Middle frontal gyrus (tissue), 1 donor: Measurements from ENCODE around the gene RPS24.

Source experiments
- DNase-seq: peaks from one replicate; pipeline ENCODE4 v3.0.0-alpha.2; 2015; ENCODE audit warnings: low spot score; ENCODE audit errors: extremely low spot score

The RPS24 gene

DNA sequence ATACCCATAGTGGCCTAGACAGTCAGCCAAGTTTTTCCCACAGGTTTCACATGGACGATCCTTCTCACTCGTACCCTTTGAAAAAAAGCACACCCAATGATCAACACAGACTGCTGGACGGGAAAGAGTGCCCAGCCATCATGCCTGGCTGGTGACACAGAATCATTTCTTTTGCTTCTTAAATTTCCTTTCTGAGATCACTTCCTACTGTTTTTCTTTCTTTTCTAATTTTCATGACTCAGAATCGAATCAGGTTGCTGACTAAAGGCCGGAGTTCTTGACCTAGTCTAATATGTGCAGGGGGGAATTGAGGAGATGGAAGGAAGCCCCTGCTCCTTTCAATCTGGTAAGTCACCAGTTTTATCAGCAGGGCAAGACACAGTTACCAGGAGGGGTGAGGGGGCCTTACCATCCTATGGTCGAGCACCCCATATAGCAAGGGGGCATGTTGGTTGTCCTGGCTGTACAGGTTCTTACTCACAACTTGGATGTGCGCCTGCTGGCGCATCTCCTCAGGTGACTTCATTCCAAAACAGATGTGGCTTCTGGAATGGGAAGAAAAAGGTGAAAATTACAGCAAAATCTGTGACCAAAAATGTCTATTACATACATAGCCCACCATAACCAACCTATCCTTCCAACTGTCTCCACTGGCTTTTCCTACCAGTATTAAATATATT is 7.8 kb upstream of the RPS24 start:
- no peak for DNase-seq

- DNase-seq, result no peak
Measured at GRCh38 chr10:78028438-78029268, 5.0 kb upstream of the RPS24 start.

DNA sequence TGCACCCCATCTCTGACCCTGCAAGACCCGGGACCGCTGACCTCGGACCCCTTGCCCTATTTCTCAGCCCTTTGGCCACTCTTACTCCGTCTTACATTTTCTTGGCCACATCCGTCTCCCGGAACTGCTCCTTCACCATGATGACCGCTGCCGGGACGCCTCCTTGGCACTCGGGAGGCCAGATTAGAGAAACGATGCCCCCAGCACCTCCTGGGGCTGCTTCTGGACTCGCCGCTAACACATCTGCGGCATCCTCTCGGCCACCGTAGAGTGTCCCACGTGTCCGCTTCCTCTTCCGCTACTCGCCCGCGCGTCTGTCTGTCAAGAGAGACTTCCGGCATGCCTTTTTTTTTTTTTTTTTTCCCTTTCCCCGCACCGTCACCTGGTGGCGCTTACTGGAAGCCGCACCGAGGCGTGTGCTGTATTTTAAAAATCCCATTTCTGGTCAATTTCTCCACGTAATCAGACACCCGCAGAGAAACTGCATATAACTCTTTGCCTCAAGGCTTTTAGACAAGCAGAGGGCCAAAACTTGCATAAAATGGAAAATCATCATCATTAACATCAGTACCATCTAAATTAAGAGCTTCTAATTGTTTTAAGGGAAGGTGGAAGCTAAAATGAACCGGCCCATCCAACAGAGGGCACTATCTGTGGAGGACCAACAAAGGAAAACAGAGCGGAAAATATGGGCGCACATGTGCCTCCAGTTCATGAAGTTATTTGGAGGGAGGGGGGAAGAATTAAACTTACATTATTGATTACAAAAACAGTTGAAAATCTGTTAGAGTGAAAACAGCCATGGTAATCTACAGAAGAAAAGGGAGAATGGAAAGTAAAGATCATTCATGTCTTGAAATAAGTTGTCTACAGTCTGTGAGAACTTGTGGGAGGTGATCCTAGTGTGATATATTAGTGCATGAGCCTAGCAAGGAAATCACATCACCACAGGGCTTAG is 4.1 kb upstream of the RPS24 start, which contains the start of gene POLR3A:
POLR3A (minus strand) TSS at position 247 of the 958 bp plus-strand sequence; CDS start at position 139, 108 bp downstream.
- DNase-seq, result peak; percentile 80

GRCh38 chr10:78033387-78033636 is 351 bp upstream of the RPS24 start:
- no peak for DNase-seq

- DNase-seq, result no peak
Measured at GRCh38 chr10:78035025-78035424, 1.4 kb downstream of the RPS24 start.

GRCh38 chr10:78035437-78035836 is 1.8 kb downstream of the RPS24 start:
- no peak for DNase-seq

GRCh38 chr10:78035933-78036583 is 2.4 kb downstream of the RPS24 start:
- no peak for DNase-seq

GRCh38 chr10:78038105-78038504 is 4.4 kb downstream of the RPS24 start:
- DNase-seq, result no peak

DNA sequence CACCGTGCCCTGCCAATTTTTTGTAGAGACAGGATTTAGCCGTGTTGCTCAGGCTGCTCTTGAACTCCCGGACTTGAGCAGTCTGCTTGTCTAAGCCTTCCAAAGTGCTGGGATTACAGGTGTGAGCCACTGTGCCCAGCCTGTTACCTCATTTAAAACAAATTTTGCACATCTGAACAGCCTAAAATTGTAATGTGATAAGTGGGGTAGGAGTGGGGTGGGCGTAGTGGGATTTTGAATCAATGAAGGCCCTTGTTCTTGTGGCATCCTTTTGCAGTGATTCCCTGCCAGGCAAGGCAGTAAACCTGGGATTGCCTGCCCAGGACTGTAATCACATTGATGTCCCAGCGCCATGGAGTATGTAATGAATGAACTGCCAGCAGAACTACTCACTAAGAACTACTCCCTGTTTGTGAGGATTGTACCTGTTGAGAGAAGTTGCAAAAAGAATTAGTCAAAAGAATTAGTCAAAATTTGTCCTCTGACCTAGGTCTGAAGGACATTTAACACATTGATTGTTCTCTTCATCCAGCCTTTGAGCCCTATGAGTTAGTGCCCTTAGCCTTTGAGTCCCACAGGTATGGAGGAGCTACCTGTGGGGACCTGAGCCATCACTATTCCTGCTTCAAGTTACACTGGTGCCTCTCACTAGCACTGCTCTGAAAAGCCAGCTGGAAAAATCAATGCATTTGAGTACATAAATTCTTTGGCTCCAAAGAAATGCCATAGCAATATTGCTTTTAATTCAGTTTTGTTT is 5.3 kb downstream of the RPS24 start:
- DNase-seq, result no peak

DNA sequence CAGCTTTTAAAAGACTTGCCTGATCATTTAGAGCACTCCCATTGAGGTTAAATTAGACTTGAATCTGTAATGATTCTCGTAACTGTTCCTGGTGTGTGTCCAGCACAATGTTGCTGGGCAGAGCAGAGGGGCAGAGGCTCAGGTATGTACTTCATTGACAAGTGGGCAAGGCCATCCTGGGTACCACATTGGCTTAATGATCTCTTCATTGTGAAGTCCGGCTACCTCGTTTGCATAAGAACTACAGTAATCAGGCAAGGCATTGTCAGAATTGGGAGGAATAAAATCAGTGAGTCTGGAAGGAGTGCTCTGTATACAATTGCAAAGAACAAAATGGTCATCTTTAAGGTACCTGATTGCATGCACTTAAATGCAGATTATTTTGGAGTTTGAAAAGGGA is 6.1 kb downstream of the RPS24 start:
- DNase-seq, result no peak

DNA sequence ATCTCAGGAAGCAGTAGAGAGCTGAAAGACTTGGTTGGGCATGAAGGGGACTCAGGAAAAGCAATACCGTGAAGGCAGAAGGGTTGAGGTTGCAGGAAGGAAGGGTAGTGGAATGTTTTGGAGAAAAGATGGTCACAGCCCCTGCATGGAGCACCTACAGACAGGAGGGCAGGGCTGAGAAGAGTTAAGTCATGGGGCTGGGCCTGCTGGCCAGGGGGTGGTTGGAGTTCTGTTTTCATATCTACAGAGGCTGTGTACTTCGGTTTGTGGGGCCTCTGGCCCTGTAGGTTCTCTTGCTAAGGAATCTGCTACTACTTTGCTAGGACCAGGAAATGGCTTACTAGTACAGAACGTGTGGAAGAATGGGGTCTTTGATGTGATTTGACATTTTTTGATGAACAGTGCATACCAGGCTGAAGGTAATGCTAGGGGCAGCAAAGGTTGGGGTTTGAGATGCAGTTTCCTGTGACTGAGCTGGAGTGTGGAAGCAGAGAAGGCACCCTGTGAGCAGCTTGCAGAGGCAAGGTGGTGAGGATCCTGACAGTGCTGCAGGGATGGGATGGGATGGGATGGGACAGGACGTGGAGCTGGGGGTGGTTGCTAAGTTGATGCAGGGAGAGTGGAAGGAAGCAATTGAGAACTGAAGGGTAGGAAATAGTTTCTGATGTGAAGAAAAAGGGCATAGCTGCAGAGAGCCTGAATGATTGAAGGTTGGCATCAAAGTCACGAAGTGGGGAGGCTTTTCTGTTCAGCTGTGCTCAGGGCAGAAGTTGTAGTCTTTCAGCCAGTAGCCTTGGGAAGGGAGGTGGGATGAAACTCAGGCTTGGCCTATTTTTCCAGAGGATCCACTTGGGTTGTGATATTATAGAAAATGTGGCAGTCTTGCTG is 7.8 kb downstream of the RPS24 start:
- DNase-seq, result no peak

DNA sequence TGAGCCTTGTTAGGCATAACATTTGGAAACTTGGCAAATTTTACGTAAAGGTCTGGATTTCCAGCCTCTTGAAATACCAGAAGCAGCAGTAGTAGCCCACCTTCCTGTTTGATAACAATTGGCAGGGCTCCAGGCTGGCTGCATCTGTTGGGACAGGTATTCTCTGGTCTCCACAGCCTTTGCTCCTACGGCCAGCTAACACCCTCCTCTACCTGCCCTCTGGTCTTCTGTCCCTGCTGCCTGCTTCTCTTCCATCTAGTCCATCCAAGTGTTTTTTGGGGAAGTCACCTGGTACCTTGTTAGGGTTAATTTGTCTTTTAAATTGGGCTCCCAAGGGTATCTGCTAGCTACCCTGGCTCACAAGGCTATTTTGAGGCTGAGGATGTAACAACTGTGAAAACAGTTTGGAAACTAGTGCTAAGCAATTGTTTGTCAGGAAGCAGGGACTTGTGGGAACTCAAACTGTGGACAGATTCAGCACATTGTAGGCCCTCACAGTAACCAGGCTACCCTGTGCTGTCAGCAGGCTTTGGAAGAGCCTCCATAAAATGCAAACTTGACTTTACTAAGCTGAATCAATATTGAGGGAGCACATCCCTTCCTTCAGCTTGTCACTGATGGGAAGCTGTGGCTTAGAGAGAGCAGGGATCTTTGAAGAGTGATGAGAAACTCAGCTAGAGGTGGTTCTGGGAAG is 8.5 kb downstream of the RPS24 start:
- no peak for DNase-seq

DNA sequence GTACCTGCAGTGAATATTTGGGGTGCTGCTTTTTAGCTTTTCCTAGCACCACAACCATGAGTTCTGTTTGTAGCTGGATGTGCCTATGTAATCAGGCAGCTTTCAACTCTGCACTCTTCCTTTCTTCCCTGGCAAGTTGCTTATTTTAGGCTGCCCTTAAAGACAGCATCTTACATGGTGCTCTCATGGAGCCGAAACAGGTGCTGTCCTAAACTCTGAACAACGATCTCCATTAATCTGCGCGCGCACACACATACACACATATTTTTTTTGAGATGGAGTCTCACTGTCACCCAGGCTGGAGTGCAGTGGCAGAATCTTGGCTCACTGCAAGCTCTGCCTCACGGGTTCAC is 9.1 kb downstream of the RPS24 start:
- no peak for DNase-seq

DNA sequence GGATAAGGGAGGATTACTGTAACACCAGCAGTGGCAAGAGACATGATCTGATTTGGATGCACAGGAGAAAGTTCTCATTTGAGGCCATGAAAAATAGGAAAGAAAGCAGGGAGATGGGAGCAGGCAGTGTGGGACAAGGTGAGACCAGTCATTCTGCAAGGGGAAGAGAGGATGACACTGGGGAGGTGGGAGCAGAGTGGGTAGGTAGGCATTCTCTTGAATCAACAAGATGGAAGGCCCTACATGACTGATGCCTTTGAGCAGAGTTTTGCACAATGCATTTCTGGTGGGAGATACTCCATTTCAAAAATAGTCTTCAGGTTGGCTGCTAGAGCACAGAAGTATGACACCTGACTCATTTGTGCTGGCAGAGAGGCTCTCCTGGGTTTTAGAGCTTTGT is 10.5 kb downstream of the RPS24 start:
- no peak for DNase-seq

DNA sequence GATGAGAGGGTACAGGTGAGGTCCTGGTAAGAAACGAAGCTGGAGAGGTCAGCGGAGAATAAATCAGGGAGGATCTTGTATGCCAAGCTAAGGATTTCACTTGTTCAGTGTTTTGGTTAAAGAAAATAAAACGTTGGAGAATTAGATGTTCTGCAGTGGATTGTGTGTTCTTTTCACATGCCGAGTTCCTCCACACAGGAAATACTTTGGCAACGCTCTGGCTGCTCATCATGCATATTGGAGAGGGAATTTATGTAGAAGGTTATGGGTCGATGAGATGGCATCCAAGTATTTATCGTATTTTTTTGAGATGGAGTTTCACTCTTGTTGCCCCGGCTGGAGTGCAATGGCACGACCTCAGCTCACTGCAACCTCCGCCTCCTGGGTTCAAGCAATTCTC is 11.0 kb downstream of the RPS24 start:
- no peak for DNase-seq

DNA sequence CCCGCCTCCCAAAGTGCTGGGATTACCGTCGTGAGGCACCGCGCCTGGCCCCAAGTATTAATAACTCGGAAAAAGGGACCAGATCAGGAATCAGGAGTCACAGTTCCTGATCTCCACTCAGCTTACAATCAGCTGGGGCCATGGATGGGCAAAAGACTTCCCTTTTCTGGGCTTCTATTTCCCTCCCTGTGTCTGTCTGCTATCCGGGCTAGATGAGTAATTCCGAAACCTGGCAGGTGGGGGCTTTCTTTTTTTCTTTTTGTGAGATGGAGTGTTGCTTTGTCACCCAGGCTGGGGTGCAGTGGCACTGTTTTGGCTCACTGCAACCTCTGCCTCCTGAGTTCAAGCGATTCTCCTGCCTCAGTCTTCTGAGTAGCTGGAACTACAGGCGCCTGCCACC is 11.6 kb downstream of the RPS24 start:
- DNase-seq, result no peak

DNA sequence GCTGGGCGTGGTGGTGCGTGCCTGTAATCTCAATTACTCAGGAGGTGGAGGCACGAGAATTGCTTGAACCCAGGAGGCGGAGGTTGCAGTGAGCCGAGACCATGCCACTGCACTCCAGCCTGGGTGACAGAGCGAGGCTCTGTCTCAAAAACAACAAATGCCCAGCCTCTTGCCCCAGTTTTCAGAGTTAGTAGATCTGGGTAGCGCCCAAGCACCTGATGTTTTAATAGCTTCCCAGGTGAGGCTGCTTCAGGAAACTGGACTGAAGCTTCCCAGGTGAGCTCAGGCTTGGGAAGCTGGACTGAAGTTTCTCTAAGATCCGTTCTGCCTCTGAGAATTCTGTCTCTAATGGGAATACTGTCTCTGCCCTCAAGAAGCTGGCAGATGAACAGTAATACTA is 12.2 kb downstream of the RPS24 start:
- DNase-seq, result no peak

DNA sequence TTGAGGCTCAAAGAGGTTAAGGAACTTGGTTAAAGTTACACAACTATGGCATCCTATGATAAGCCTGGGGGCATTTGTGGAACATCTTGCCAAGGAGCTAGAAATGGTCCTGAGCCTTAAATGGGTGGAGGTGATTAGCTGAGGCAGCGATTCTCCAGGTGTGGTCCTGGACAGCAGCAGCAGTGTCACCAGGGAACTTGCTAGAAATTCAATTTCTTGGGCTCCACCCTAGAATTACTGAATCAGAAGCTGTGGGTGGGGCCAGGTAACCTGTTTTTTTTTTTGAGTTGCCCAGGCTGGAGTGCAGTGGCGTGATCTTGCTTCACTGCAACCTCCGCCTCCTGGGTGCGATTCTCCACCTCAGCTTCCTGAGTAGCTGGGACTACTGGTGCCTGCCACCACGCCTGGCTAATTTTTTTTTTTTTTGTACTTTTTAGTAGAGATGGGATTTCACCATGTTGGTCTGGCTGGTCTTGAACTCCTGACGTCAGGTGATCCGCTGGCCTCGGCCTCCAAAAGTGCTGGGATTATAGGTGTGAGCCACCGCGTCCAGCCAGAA is 13.1 kb downstream of the RPS24 start:
- DNase-seq, result no peak
